ENCODE results near the gene AP2M1. TPM values are rescaled to one million over a fixed set of nuclear protein-coding genes. Genes with fewer than 3 reads are reported as not detected.
A peak's percentile ranks its signal among the peaks of the same experiment; 100 is the strongest.

The AP2M1 gene
- total RNA-seq, 1 donor from 2014 or later: 315 TPM

- Mint-ChIP-seq H3K36me3 (ENCODE audit: unreplicated experiment) (no peaks in the 10 kb centered on the region), H3K27ac (ENCODE audit: unreplicated experiment) (no peak overlapping the region), H3K27me3 (ENCODE audit: unreplicated experiment) (peaks cover 11% of the 10 kb centered on the region), H3K4me3 (ENCODE audit: unreplicated experiment) (no peak overlapping the region), H3K4me1 (ENCODE audit: low read depth, unreplicated experiment) (peaks cover 19% of the 10 kb centered on the region), H3K9me3 (ENCODE audit: unreplicated experiment) (peaks cover 13% of the 10 kb centered on the region)
- no peak for TF ChIP-seq CTCF (IDR thresholded peaks at IDR 0.05; ENCODE audit: partially characterized antibody, unreplicated experiment)
- DNase-seq: peak; percentile 43
Observed at GRCh38 chr3:184230081-184230602, 55.5 kb downstream of the AP2M1 start.

GRCh38 chr3:184230603-184231528 is 56.2 kb downstream of the AP2M1 start:
- Mint-ChIP-seq H3K9me3 (ENCODE audit: unreplicated experiment) (peaks cover 15% of the 10 kb centered on the region), H3K36me3 (ENCODE audit: unreplicated experiment) (no peaks in the 10 kb centered on the region), H3K4me3 (ENCODE audit: unreplicated experiment) (peak overlapping the region; percentile 74), H3K27me3 (ENCODE audit: unreplicated experiment) (peaks cover 14% of the 10 kb centered on the region), H3K4me1 (ENCODE audit: low read depth, unreplicated experiment) (peaks cover 26% of the 10 kb centered on the region), H3K27ac (ENCODE audit: unreplicated experiment) (peak overlapping the region; percentile 5)
- peak; percentile 38 for DNase-seq
- no peak for TF ChIP-seq CTCF (IDR thresholded peaks at IDR 0.05; ENCODE audit: partially characterized antibody, unreplicated experiment)

DNA sequence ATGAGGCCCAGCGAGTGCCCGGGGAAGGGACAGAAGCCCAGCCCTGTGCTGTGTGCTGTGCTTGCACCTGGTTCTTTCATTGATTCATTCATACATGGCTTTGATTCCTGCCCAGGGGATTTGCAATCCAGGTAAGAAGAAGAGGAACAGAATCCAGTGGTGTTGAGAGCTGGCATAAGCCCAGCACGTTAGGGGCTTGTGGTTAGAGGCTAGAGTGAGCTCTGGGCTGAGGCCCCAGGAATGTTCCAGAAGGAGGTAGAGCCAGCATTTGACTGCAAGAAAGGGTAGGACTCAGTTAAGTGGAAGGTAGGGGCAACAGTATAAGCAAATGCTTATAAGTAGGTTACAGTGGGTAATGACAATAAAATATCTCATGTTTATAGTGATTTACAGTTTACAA is 57.0 kb downstream of the AP2M1 start:
- DNase-seq: no peak
- Mint-ChIP-seq H3K36me3 (ENCODE audit: unreplicated experiment) (no peaks in the 10 kb centered on the region), H3K27ac (ENCODE audit: unreplicated experiment) (no peak overlapping the region), H3K9me3 (ENCODE audit: unreplicated experiment) (peaks cover 17% of the 10 kb centered on the region), H3K4me1 (ENCODE audit: low read depth, unreplicated experiment) (peaks cover 27% of the 10 kb centered on the region), H3K4me3 (ENCODE audit: unreplicated experiment) (peak overlapping the region; percentile 74), H3K27me3 (ENCODE audit: unreplicated experiment) (peaks cover 15% of the 10 kb centered on the region)
- TF ChIP-seq CTCF (IDR thresholded peaks at IDR 0.05; ENCODE audit: partially characterized antibody, unreplicated experiment): no peak

DNA sequence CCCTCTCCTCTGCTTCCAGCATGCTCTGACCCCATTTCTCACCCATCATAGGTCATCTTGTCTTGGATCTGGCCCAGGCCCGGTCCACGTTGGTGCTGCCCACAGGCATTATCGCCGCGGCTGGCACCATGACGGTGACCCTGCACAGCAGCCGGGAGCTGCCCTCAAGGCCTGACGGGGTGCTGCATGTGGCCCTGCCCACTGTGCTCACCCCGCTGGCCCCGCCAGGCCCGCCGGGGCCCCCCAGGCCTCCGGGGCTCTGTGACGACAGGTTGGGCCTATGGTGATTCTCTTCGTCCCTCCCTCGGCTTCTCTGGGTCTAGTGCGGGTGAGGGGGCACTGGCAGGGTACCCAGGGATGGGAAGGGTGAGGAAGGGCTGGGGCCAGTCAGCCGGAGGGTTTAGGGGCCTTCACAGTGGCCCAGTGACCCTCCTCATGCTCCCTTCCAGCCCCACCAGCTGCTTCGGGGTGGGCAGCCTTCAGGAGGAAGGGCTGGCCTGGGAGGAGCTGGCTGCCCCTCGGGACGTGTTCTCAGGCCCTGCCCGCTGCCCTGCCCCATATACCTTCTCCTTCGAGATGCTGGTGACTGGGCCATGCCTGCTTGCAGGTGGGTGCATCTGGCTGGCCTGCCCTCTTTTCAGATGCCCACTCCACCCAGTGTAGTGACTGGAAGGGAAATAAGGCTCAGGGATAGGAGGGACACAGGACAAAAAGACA is 58.6 kb downstream of the AP2M1 start:
- no peak for TF ChIP-seq CTCF (IDR thresholded peaks at IDR 0.05; ENCODE audit: partially characterized antibody, unreplicated experiment)
- no peak for DNase-seq
- no peak overlapping the region for H3K4me3 Mint-ChIP-seq (ENCODE audit: unreplicated experiment)
- no peak overlapping the region for H3K27ac Mint-ChIP-seq (ENCODE audit: unreplicated experiment)
- H3K27me3 Mint-ChIP-seq (ENCODE audit: unreplicated experiment): peaks cover 19% of the 10 kb centered on the region
- peaks cover 34% of the 10 kb centered on the region for H3K4me1 Mint-ChIP-seq (ENCODE audit: low read depth, unreplicated experiment)
- H3K36me3 Mint-ChIP-seq (ENCODE audit: unreplicated experiment): no peaks in the 10 kb centered on the region
- peaks cover 21% of the 10 kb centered on the region for H3K9me3 Mint-ChIP-seq (ENCODE audit: unreplicated experiment)

Other genes with a start within 250 kb of the AP2M1 start
- 134 TPM for gene ABCC5, start 157.0 kb upstream of the AP2M1 start, total RNA-seq (ENCODE audit: unreplicated experiment)
- gene HTR3D, start 143.1 kb upstream of the AP2M1 start, total RNA-seq (ENCODE audit: unreplicated experiment): not detected
- not detected for gene HTR3C, start 121.8 kb upstream of the AP2M1 start, total RNA-seq (ENCODE audit: unreplicated experiment)
- gene HTR3E, start 77.8 kb upstream of the AP2M1 start, total RNA-seq (ENCODE audit: unreplicated experiment): not detected
- gene EIF2B5, start 39.5 kb upstream of the AP2M1 start, total RNA-seq (ENCODE audit: unreplicated experiment): 41.6 TPM
- gene DVL3, start 19.5 kb upstream of the AP2M1 start, total RNA-seq (ENCODE audit: unreplicated experiment): 213 TPM
- gene ABCF3, start 11.3 kb downstream of the AP2M1 start, total RNA-seq (ENCODE audit: unreplicated experiment): 87.9 TPM
- gene VWA5B2, start 54.7 kb downstream of the AP2M1 start, total RNA-seq (ENCODE audit: unreplicated experiment): 56.5 TPM
- 26.5 TPM for gene ALG3, start 74.1 kb downstream of the AP2M1 start, total RNA-seq (ENCODE audit: unreplicated experiment)
- 1.7 TPM for gene EEF1AKMT4, start 74.8 kb downstream of the AP2M1 start, total RNA-seq (ENCODE audit: unreplicated experiment)
- gene CAMK2N2, start 86.7 kb downstream of the AP2M1 start, total RNA-seq (ENCODE audit: unreplicated experiment): 14.8 TPM
- gene ECE2, start 101.2 kb downstream of the AP2M1 start, total RNA-seq (ENCODE audit: unreplicated experiment): 1.6 TPM
- gene PSMD2, start 124.4 kb downstream of the AP2M1 start, total RNA-seq (ENCODE audit: unreplicated experiment): 338 TPM
- 346 TPM for gene EIF4G1, start 139.8 kb downstream of the AP2M1 start, total RNA-seq (ENCODE audit: unreplicated experiment)
- 51.4 TPM for gene FAM131A, start 162.7 kb downstream of the AP2M1 start, total RNA-seq (ENCODE audit: unreplicated experiment)
- 17.8 TPM for gene CLCN2, start 186.8 kb downstream of the AP2M1 start, total RNA-seq (ENCODE audit: unreplicated experiment)
- gene POLR2H, start 186.9 kb downstream of the AP2M1 start, total RNA-seq (ENCODE audit: unreplicated experiment): 48.1 TPM
- gene THPO, start 203.4 kb downstream of the AP2M1 start, total RNA-seq (ENCODE audit: unreplicated experiment): 1.6 TPM
- gene CHRD, start 205.2 kb downstream of the AP2M1 start, total RNA-seq (ENCODE audit: unreplicated experiment): 47.1 TPM

Data from glutamatergic neuron (in vitro differentiated cells).